HepG2 (cell line): ENCODE measurements around the gene FRAS1. TPM values are rescaled to one million over a fixed set of nuclear protein-coding genes. Genes with fewer than 3 reads are reported as not detected.

ENCODE experiments used
- ATAC-seq: fragments of 200-7000 bp; cut with Tn5 transposase; 3 replicates; pipeline ENCODE4 v1.9.1; 2020; ENCODE audit warnings: mild to moderate bottlenecking, moderate library complexity
- BruUV-seq: library from RNA; stranded (reverse); fragments of 400-500 nt; replicated peaks from 2 replicates; lab custom pipeline; 2021; lab: Mats Ljungman, UMichigan
- CTCF ChIA-PET: fragments of 300-600 bp; formaldehyde crosslinking; extraction: SDS; loops from one replicate; lab custom pipeline; 2021; ENCODE audit warnings: low total read pairs, inconsistent platforms, low intra/inter-chr PET ratio; lab: Yijun Ruan, JAX
- POLR2A ChIA-PET: fragments of 350-600 bp; sonication (Branson Sonifier 250); formaldehyde crosslinking; loops from one replicate; lab custom pipeline; 2020; ENCODE audit warnings: antibody characterized with exemption, inconsistent platforms; lab: Yijun Ruan, JAX
- DNase-seq: peaks from one replicate; pipeline ENCODE4 v3.0.0-alpha.2; 2015; ENCODE audit warnings: low spot score
- FAIRE-seq: peaks from 3 replicates; lab custom pipeline; 2011; peaks lifted over from hg19 to GRCh38; lab: Jason Lieb, UNC
- H2AFZ ChIP-seq: one replicate; pipeline ENCODE4 v1.6.1; 2011; ENCODE audit warnings: low read length, inconsistent platforms
- H3K27ac ChIP-seq: fragments of 300-600 bp; 3 replicates; pipeline ENCODE4 v1.8.0; 2011; ENCODE audit warnings: mixed run types, mild to moderate bottlenecking, mixed read lengths, low read length, inconsistent platforms; ENCODE audit not compliant: insufficient read depth; ENCODE audit errors: extremely low read length
- H3K27me3 ChIP-seq, 2 experiments: fragments of 200-600 bp in 1 of 2; 2 replicates in 1 of 2; 3 replicates in 1 of 2; pipeline versions ENCODE4 v1.6.0 to v1.8.0; 2011; ENCODE audit warnings: low read length in 2 of 2, mild to moderate bottlenecking in 2 of 2, moderate library complexity in 2 of 2, inconsistent platforms in 1 of 2; ENCODE audit not compliant: insufficient read depth in 2 of 2, control insufficient read depth in 1 of 2
- H3K36me3 ChIP-seq, 2 experiments: fragments of 200-600 bp in 1 of 2; replicated peaks in 1 of 2; 2 replicates in 1 of 2; 3 replicates in 1 of 2; pipeline versions ENCODE4 v1.5.1 to v1.8.0; 2011; ENCODE audit warnings: low read length in 2 of 2, inconsistent platforms in 1 of 2; ENCODE audit not compliant: insufficient read depth in 2 of 2, control insufficient read depth in 1 of 2
- H3K4me1 ChIP-seq: 2 replicates; pipeline ENCODE4 v1.5.1; 2012; ENCODE audit warnings: low read length, inconsistent platforms; ENCODE audit not compliant: insufficient read depth
- H3K4me2 ChIP-seq: 2 replicates; pipeline ENCODE4 v1.6.0; 2011; ENCODE audit warnings: low read depth, low read length, inconsistent platforms
- H3K4me3 ChIP-seq, 3 experiments: fragments of 200-600 bp in 1 of 3; sonication (generic), shearing (Covaris generic) in 1 of 3; replicated peaks in 1 of 3; 2 replicates each; pipeline ENCODE4 v1.5.1; 2011 to 2016; ENCODE audit warnings: low read length in 3 of 3, inconsistent platforms in 2 of 3, low read depth in 2 of 3, mild to moderate bottlenecking in 2 of 3, control low read depth in 1 of 3, mixed read lengths in 1 of 3; ENCODE audit not compliant: insufficient read depth in 1 of 3
- H3K79me2 ChIP-seq: one replicate; pipeline ENCODE4 v1.6.1; 2011; ENCODE audit warnings: low read length, inconsistent platforms; ENCODE audit not compliant: insufficient read depth
- H3K9ac ChIP-seq: 2 replicates; pipeline ENCODE4 v1.6.0; 2011; ENCODE audit warnings: mild to moderate bottlenecking, low read depth, low read length, inconsistent platforms; ENCODE audit not compliant: insufficient read depth
- H3K9me3 ChIP-seq: 2 replicates; pipeline ENCODE4 v1.5.1; 2012; ENCODE audit warnings: mild to moderate bottlenecking, low read length
- H4K20me1 ChIP-seq: 2 replicates; pipeline ENCODE4 v1.6.0; 2011; ENCODE audit warnings: inconsistent platforms, mild to moderate bottlenecking, low read length, moderate library complexity; ENCODE audit not compliant: insufficient read depth
- CSRNP1 ChIP-seq: sonication (generic); formaldehyde crosslinking; IDR thresholded peaks from 2 replicates; pipeline ENCODE4 v1.8.1; 2023; ENCODE audit warnings: mild to moderate bottlenecking, missing genetic modification reagents
- EP300 ChIP-seq, 3 experiments: sonication (generic) in 1 of 3; formaldehyde crosslinking in 1 of 3; IDR thresholded peaks; 2 replicates each; pipeline versions ENCODE4 v1.5.1 to v1.6.1; 2011 to 2020; ENCODE audit warnings: low read depth in 2 of 3, low read length in 2 of 3, borderline replicate concordance in 1 of 3, improper control_type of control experiment in 1 of 3, mild to moderate bottlenecking in 1 of 3, missing genetic modification reagents in 1 of 3, moderate library complexity in 1 of 3
- FOXO1 ChIP-seq: sonication (generic); formaldehyde crosslinking; IDR thresholded peaks from 2 replicates; pipeline ENCODE4 v1.4.0; 2020; ENCODE audit warnings: missing genetic modification reagents
- NAIF1 ChIP-seq: sonication (generic); formaldehyde crosslinking; IDR thresholded peaks from 2 replicates; pipeline ENCODE4 v1.5.0; 2020; ENCODE audit warnings: mild to moderate bottlenecking, missing genetic modification reagents, borderline replicate concordance
- NCOA5 ChIP-seq: sonication (generic); formaldehyde crosslinking; IDR thresholded peaks from 2 replicates; pipeline ENCODE4 v1.4.0; 2020; ENCODE audit warnings: missing genetic modification reagents
- NR2F1 ChIP-seq, 2 experiments: fragments of 450-650 bp in 1 of 2; formaldehyde crosslinking in 1 of 2; IDR thresholded peaks; 2 replicates each; pipeline versions ENCODE4 v1.5.0 to v1.6.1; 2016 to 2020; ENCODE audit warnings: mild to moderate bottlenecking in 1 of 2, missing compliant biosample characterization in 1 of 2, missing genetic modification reagents in 1 of 2, moderate library complexity in 1 of 2
- SNRNP70 ChIP-seq: fragments of 200-400 bp; formaldehyde crosslinking; IDR thresholded peaks from 2 replicates; pipeline ENCODE4 v1.6.1; 2017; ENCODE audit warnings: mild to moderate bottlenecking, low read depth, low read length, moderate library complexity
- TGIF2 ChIP-seq: IDR thresholded peaks from 2 replicates; pipeline ENCODE4 v1.6.1; 2016; ENCODE audit warnings: control low read depth, missing compliant biosample characterization
- ZC3H13 ChIP-seq: sonication (generic); formaldehyde crosslinking; IDR thresholded peaks from 2 replicates; pipeline ENCODE4 v1.8.1; 2023; ENCODE audit warnings: mild to moderate bottlenecking, missing genetic modification reagents, moderate library complexity
- ZNF253 ChIP-seq: sonication (generic); formaldehyde crosslinking; IDR thresholded peaks from 2 replicates; pipeline ENCODE4 v1.8.0; 2022; ENCODE audit warnings: mild to moderate bottlenecking, missing genetic modification reagents, borderline replicate concordance
- ZNF318 ChIP-seq: sonication (generic); formaldehyde crosslinking; IDR thresholded peaks from 2 replicates; pipeline ENCODE4 v1.4.0; 2020; ENCODE audit warnings: mild to moderate bottlenecking, missing genetic modification reagents
- ZNF556 ChIP-seq: sonication (generic); formaldehyde crosslinking; IDR thresholded peaks from 2 replicates; pipeline ENCODE4 v1.4.0; 2020; ENCODE audit warnings: mild to moderate bottlenecking, missing genetic modification reagents, borderline replicate concordance
- ZNF577 ChIP-seq: sonication (generic); formaldehyde crosslinking; IDR thresholded peaks from 2 replicates; pipeline ENCODE4 v1.4.0; 2020; ENCODE audit warnings: mild to moderate bottlenecking, low read depth, missing genetic modification reagents, borderline replicate concordance
- ZNF629 ChIP-seq: sonication (generic); formaldehyde crosslinking; conservative IDR thresholded peaks from 2 replicates; pipeline ENCODE4 v1.5.0; 2020; ENCODE audit warnings: missing genetic modification reagents
- WGBS: methylation state at CpG from one replicate; pipeline ENCODE4 v1.1.6; 2017; ENCODE audit warnings: low lambda C conversion rate; 5-methylcytosine and 5-hydroxymethylcytosine counted together
- in situ Hi-C: cut with HindIII; loops from 2 replicates; pipeline ENCODE4 v1.10.0; 2017; ENCODE audit warnings: low pct_unique_long_range_greater_than_20kb; ENCODE audit not compliant: extremely low pct_ligation_motif_present
- intact Hi-C: fragments of 100-400 bp; cut with micrococcal nuclease; formaldehyde crosslinking; loops from one replicate; pipeline ENCODE4 v1.10.0; 2022; ENCODE audit not compliant: unreplicated experiment
- polyA plus RNA-seq, 8 experiments: library from polyadenylated mRNA; depleted of rRNA in 3 of 8; stranded (reverse) in 7 of 8; unstranded in 1 of 8; fragments of >200 nt; fragmentation: Illumina TruSeq in 4 of 8; extraction: Trizol in 4 of 8; gene quantifications; 2 replicates each; pipeline versions ENCODE4 v1.2.1 to v1.2.3, GENCODE V29; 2011 to 2016; ENCODE audit warnings: low read depth in 4 of 8, missing spikeins in 1 of 8, mixed read lengths in 1 of 8; ENCODE audit not compliant: insufficient read depth in 1 of 8
- total RNA-seq, 5 experiments: library from RNA; depleted of rRNA; stranded (reverse); fragments of >200 nt; fragmentation: Illumina TruSeq; extraction: Trizol; gene quantifications; 2 replicates each; pipeline ENCODE4 v1.2.3, GENCODE V29; 2016; ENCODE audit warnings: low read depth in 1 of 5

The FRAS1 gene
- total and polyA plus RNA-seq, 2 of the 13 experiments (the other 11 are each of a cell fraction or from before 2014, with no cell fraction given) = 22.5 to 31.6 TPM

- intact Hi-C loops = loop anchor here (2.0 to 5.0 kb wide), 3 partner anchors 15 to 108 kb away; partner anchors contain the start of gene FRAS1
- ChIA-PET CTCF (no interaction called here), POLR2A (interaction anchor here (1.0 to 2.1 kb wide), 11 partner anchors 9 to 109 kb away, joined by 3 to 7 read pairs (median 4); partner anchors contain the start of gene FRAS1)
- Histone ChIP-seq H4K20me1 (no peaks in the 10 kb centered on the region; the same call in 1 of the 2 replicates), H3K27me3 (no peaks in the 10 kb centered on the region), H3K36me3 (0 out of 5 replicates have a peak, but pooled peaks cover 0 to 7% of the 10 kb centered on the region in 2 experiments), H3K27ac (peak overlapping the region; percentile 82), H3K4me3 (peak overlapping the region in 1 of 3 experiments; percentile 13; a peak in 1 of 6 replicates), H3K4me1 (peaks cover 65% of the 10 kb centered on the region), H3K4me2 (peak overlapping the region; percentile 70), H3K9ac (peak overlapping the region; percentile 50), H3K79me2 (peaks cover 56% of the 10 kb centered on the region), H3K9me3 (no peaks in the 10 kb centered on the region), H2AFZ (no peak overlapping the region)
- DNase-seq (peak; percentile 91), FAIRE-seq (peak; percentile 61), ATAC-seq (peak; percentile 91)
- BruUV-seq = no TSS peak
- in situ Hi-C loops = no loop called here
- WGBS = 0% methylated on average over 2 of the region's 2 CpGs
- TF ChIP-seq SNRNP70 (no peak), NAIF1 (CRISPR knock-in tag) (no peak), ZNF577 (no peak), ZNF629 (CRISPR knock-in tag) (0 out of 2 replicates have a peak, but pooled peaks have one; percentile 20), ZNF556 (CRISPR knock-in tag) (no peak), CSRNP1 (CRISPR knock-in tag) (no peak), NR2F1 (CRISPR knock-in tag; IDR thresholded peaks at IDR 0.05) (peak; percentile 95 to 98), NCOA5 (no peak), ZNF253 (CRISPR knock-in tag) (no peak), EP300 (IDR thresholded peaks at IDR 0.05; ENCODE audit: low read depth in 2 of 2, low read length in 2 of 2) (peak; percentile 52 to 89; a peak in 3 of 4 replicates), EP300 (CRISPR knock-in tag; IDR thresholded peaks at IDR 0.05; ENCODE audit: borderline replicate concordance) (0 out of 2 replicates have a peak, but pooled peaks have one; percentile 36), ZNF318 (CRISPR knock-in tag) (no peak), TGIF2 (CRISPR knock-in tag) (no peak), ZC3H13 (CRISPR knock-in tag) (no peak), FOXO1 (CRISPR knock-in tag) (peak; percentile 70)
Measured at GRCh38 chr4:78165758-78166157, 108.6 kb downstream of the FRAS1 start.
